Natural killer cell (primary cell): Measurements from ENCODE around the gene SMIM11. TPM values are rescaled to one million over a fixed set of nuclear protein-coding genes. Genes with fewer than 3 reads are reported as not detected.
"Not testable (repeated sequence)": the region's sequence is repeated elsewhere in the genome, so short reads cannot be mapped to it uniquely, and the experiment has no call there.

ENCODE experiments used
- ATAC-seq, 3 donors: fragments of 150-1000 bp in 2 of 3; fragments of 200-7000 bp in 1 of 3; cut with Tn5 transposase; 1 replicate in 1 of 3; 2 replicates in 2 of 3; pipeline ENCODE4 v1.10.0; 2021; ENCODE audit warnings: mild to moderate bottlenecking in 2 of 3, moderate library complexity in 2 of 3
- DNase-seq, 2 donors: peaks; one replicate each; pipeline versions ENCODE4 v3.0.0 to v3.0.0-alpha.2; 2013 to 2021; ENCODE audit warnings: mixed read lengths in 1 of 2
- H3K27ac ChIP-seq: one replicate; pipeline ENCODE4 v1.5.1; 2013; ENCODE audit warnings: mild to moderate bottlenecking, low read length
- H3K27me3 ChIP-seq: one replicate; pipeline ENCODE4 v1.6.1; 2013; ENCODE audit warnings: low read length; ENCODE audit not compliant: control insufficient read depth, insufficient read depth
- H3K36me3 ChIP-seq: one replicate; pipeline ENCODE4 v1.6.1; 2013; ENCODE audit warnings: low read length; ENCODE audit not compliant: control insufficient read depth, insufficient read depth
- H3K4me1 ChIP-seq: one replicate; pipeline ENCODE4 v1.6.1; 2013; ENCODE audit warnings: low read length; ENCODE audit not compliant: control insufficient read depth, insufficient read depth
- H3K4me3 ChIP-seq: one replicate; pipeline ENCODE4 v1.5.1; 2013; ENCODE audit warnings: low read length
- H3K9me3 ChIP-seq: one replicate; pipeline ENCODE4 v1.6.1; 2013; ENCODE audit warnings: low read length; ENCODE audit not compliant: control insufficient read depth, insufficient read depth
- H3K27ac Mint-ChIP-seq, 2 donors: one replicate each; pipeline ENCODE4 v1.8.0; 2022; ENCODE audit warnings: mild to moderate bottlenecking in 2 of 2, mixed read lengths in 2 of 2, moderate library complexity in 1 of 2
- H3K27me3 Mint-ChIP-seq, 2 donors: one replicate each; pipeline ENCODE4 v1.8.0; 2022; ENCODE audit warnings: low read depth in 2 of 2, mixed read lengths in 2 of 2
- H3K36me3 Mint-ChIP-seq: one replicate; pipeline ENCODE4 v1.8.0; 2022; ENCODE audit warnings: mixed read lengths
- H3K4me1 Mint-ChIP-seq, 2 donors: one replicate each; pipeline ENCODE4 v1.8.0; 2022; ENCODE audit warnings: mixed read lengths in 2 of 2
- H3K4me3 Mint-ChIP-seq: one replicate; pipeline ENCODE4 v1.8.0; 2022; ENCODE audit warnings: mild to moderate bottlenecking, moderate library complexity, mixed read lengths
- H3K9me3 Mint-ChIP-seq, 2 donors: one replicate each; pipeline ENCODE4 v1.8.0; 2022; ENCODE audit warnings: mixed read lengths in 2 of 2
- CTCF ChIP-seq: fragments of 200-600 bp; IDR thresholded peaks from one replicate; pipeline ENCODE4 v1.8.0; 2022; ENCODE audit warnings: antibody characterized with exemption
- WGBS: methylation state at CpG from one replicate; pipeline ENCODE4 v1.1.7; 2013; ENCODE audit warnings: missing lambda C conversion rate; ENCODE audit not compliant: insufficient coverage; 5-methylcytosine and 5-hydroxymethylcytosine counted together
- intact Hi-C: fragments of 100-400 bp; cut with micrococcal nuclease; formaldehyde crosslinking; loops from one replicate; pipeline ENCODE4 v1.14.2; 2022
- total RNA-seq, 4 donors: library from RNA; stranded (reverse); fragments of 120-200 nt in 1 of 4; gene quantifications; one replicate each; pipeline versions ENCODE4 v1.2.3 to v1.2.4, GENCODE V29; 2013 to 2022

SMIM11 gene
- 10 to 100 TPM in 1 of 3 donors, 1 to 10 TPM in 2; 1.0 to 16.3 (median 1.5) TPM for total RNA-seq
- 5.5 TPM for total RNA-seq (2013)

GRCh38 chr21:34374940-34375618 lies at the start of gene SMIM11:
TSS of gene SMIM11 (plus strand) at chr21:34375507. CDS start at chr21:34379505, 3,998 bp downstream.
- H3K4me3 Mint-ChIP-seq, H3K36me3 Mint-ChIP-seq, H3K27ac ChIP-seq, H3K9me3 Mint-ChIP-seq, H3K4me1 ChIP-seq, H3K9me3 ChIP-seq, intact Hi-C loops, DNase-seq, H3K27me3 ChIP-seq, H3K36me3 ChIP-seq, H3K4me3 ChIP-seq, H3K4me1 Mint-ChIP-seq, H3K27ac Mint-ChIP-seq: not testable (repeated sequence)
- WGBS: no CpG with 5 or more reads among the region's 49 CpGs
- peak; percentile 95 to 97 (median 95) for ATAC-seq
- H3K27me3 Mint-ChIP-seq: peaks cover 4 to 14% of the 10 kb centered on the region in 2 donors

- TF ChIP-seq CTCF: no peak
- Mint-ChIP-seq H3K4me1 (no peaks in the 10 kb centered on the region), H3K27me3 (peaks cover 9 to 11% of the 10 kb centered on the region in 2 donors), H3K4me3 (no peak overlapping the region), H3K27ac (no peak overlapping the region), H3K9me3 (no peaks in the 10 kb centered on the region), H3K36me3 (no peaks in the 10 kb centered on the region)
- Histone ChIP-seq H3K36me3 (no peaks in the 10 kb centered on the region), H3K4me3 (no peak overlapping the region), H3K4me1 (no peaks in the 10 kb centered on the region), H3K27me3 (no peaks in the 10 kb centered on the region), H3K9me3 (no peaks in the 10 kb centered on the region), H3K27ac (no peak overlapping the region)
- 97% methylated on average over 8 of the region's 8 CpGs for WGBS
- intact Hi-C loops: no loop called here
- DNase-seq (no peak), ATAC-seq (no peak)
These were observed 45.3 kb upstream of the SMIM11 start for GRCh38 chr21:34330055-34330454.

- no peaks in the 10 kb centered on the region for H3K4me1 Mint-ChIP-seq
- Histone ChIP-seq H3K4me3 (no peak overlapping the region), H3K27me3 (no peaks in the 10 kb centered on the region), H3K9me3 (no peaks in the 10 kb centered on the region), H3K4me1 (no peaks in the 10 kb centered on the region), H3K36me3 (no peaks in the 10 kb centered on the region), H3K27ac (no peak overlapping the region)
- no peak overlapping the region for H3K27ac Mint-ChIP-seq
- peaks cover 9 to 11% of the 10 kb centered on the region in 2 donors for H3K27me3 Mint-ChIP-seq
- DNase-seq (no peak), ATAC-seq (no peak)
- WGBS: 86% methylated on average over 5 of the region's 5 CpGs
- intact Hi-C loops: no loop called here
- H3K36me3 Mint-ChIP-seq: no peaks in the 10 kb centered on the region
- TF ChIP-seq CTCF: no peak
- no peak overlapping the region for H3K4me3 Mint-ChIP-seq
- H3K9me3 Mint-ChIP-seq: no peaks in the 10 kb centered on the region
These were observed 43.6 kb upstream of the SMIM11 start for GRCh38 chr21:34331726-34332125.

GRCh38 chr21:34332347-34332746 lies 43.0 kb upstream of the SMIM11 start:
- intact Hi-C loops: no loop called here
- ATAC-seq (no peak), DNase-seq (no peak)
- H3K36me3 Mint-ChIP-seq: no peaks in the 10 kb centered on the region
- H3K9me3 Mint-ChIP-seq: no peaks in the 10 kb centered on the region
- H3K4me3 Mint-ChIP-seq: no peak overlapping the region
- no peak overlapping the region for H3K27ac Mint-ChIP-seq
- H3K36me3 ChIP-seq: no peaks in the 10 kb centered on the region
- H3K9me3 ChIP-seq: no peaks in the 10 kb centered on the region
- H3K27me3 ChIP-seq: no peaks in the 10 kb centered on the region
- WGBS: 99% methylated on average over 6 of the region's 6 CpGs
- no peaks in the 10 kb centered on the region for H3K4me1 Mint-ChIP-seq
- no peak for TF ChIP-seq CTCF
- H3K4me3 ChIP-seq: no peak overlapping the region
- H3K27ac ChIP-seq: no peak overlapping the region
- H3K27me3 Mint-ChIP-seq: peaks cover 8 to 10% of the 10 kb centered on the region in 2 donors
- no peaks in the 10 kb centered on the region for H3K4me1 ChIP-seq
